B cell (primary cell): ENCODE results near the gene PKIG.

Experiments
- CTCF ChIP-seq: fragments of 200-600 bp; IDR thresholded peaks from one replicate; pipeline ENCODE4 v1.8.0; 2022; ENCODE audit warnings: antibody characterized with exemption, mild to moderate bottlenecking
- EZH2 ChIP-seq: IDR thresholded peaks from 2 replicates; pipeline ENCODE4 v1.6.1; 2012; ENCODE audit warnings: borderline replicate concordance, low read depth, mild to moderate bottlenecking, moderate library complexity, low read length; ENCODE audit not compliant: insufficient read depth, poor library complexity, severe bottlenecking

- TF ChIP-seq CTCF: no peak
- TF ChIP-seq EZH2: no peak
Observed at GRCh38 chr20:44561876-44562275, 20.5 kb upstream of the PKIG start.
